HPDE6-E6E7 (cell line): ENCODE results near the gene KCNQ1OT1.

Experiments
- DNase-seq: peaks from one replicate; pipeline ENCODE4 v3.0.0; 2011; ENCODE audit warnings: missing footprints; ENCODE audit errors: extremely low spot score

Gene KCNQ1OT1

GRCh38 chr11:2699531-2700414 is at the start of gene KCNQ1OT1:
TSS of gene KCNQ1OT1 (minus strand) at chr11:2699994.
- DNase-seq = peak; percentile 93

GRCh38 chr11:2748814-2749554 is 49.2 kb upstream of the KCNQ1OT1 start:
- no peak for DNase-seq

- no peak for DNase-seq
These were observed 48.4 kb upstream of the KCNQ1OT1 start for GRCh38 chr11:2748061-2748813.

- DNase-seq = no peak
These were observed 47.6 kb upstream of the KCNQ1OT1 start for GRCh38 chr11:2747248-2748027.

GRCh38 chr11:2746401-2747247 is 46.8 kb upstream of the KCNQ1OT1 start:
- DNase-seq = no peak

- DNase-seq = no peak
These were observed 45.7 kb upstream of the KCNQ1OT1 start for GRCh38 chr11:2745511-2745910.

GRCh38 chr11:2744166-2744565 is 44.4 kb upstream of the KCNQ1OT1 start:
- no peak for DNase-seq

- DNase-seq = no peak
These were observed 43.8 kb upstream of the KCNQ1OT1 start for GRCh38 chr11:2743427-2744110.

GRCh38 chr11:2742611-2743426 is 43.0 kb upstream of the KCNQ1OT1 start:
- DNase-seq = no peak

GRCh38 chr11:2742201-2742600 is 42.4 kb upstream of the KCNQ1OT1 start:
- DNase-seq = no peak

- peak; percentile 73 for DNase-seq
These were observed 41.8 kb upstream of the KCNQ1OT1 start for GRCh38 chr11:2741377-2742131.

- no peak for DNase-seq
These were observed 41.2 kb upstream of the KCNQ1OT1 start for GRCh38 chr11:2741006-2741376.

GRCh38 chr11:2740275-2740940 is 40.6 kb upstream of the KCNQ1OT1 start:
- DNase-seq = no peak

GRCh38 chr11:2739531-2740274 is 39.9 kb upstream of the KCNQ1OT1 start:
- DNase-seq = no peak

GRCh38 chr11:2738551-2739431 is 39.0 kb upstream of the KCNQ1OT1 start:
- no peak for DNase-seq

- DNase-seq = no peak
These were observed 38.1 kb upstream of the KCNQ1OT1 start for GRCh38 chr11:2737866-2738265.
